Mesenchymal stem cell (in vitro differentiated cells and primary cell): ENCODE results near the gene VEPH1.

Experiments used
- DNase-seq: peaks from one replicate; pipeline ENCODE4 v3.0.0-alpha.2; 2013
- H2AFZ ChIP-seq: one replicate; pipeline ENCODE4 v1.6.1; 2013; ENCODE audit warnings: low read depth, mild to moderate bottlenecking, control low read depth, inconsistent platforms, low read length, moderate library complexity
- H2AK5ac ChIP-seq: 2 replicates; pipeline ENCODE4 v1.6.1; 2013; ENCODE audit warnings: low read length, moderate library complexity, mild to moderate bottlenecking, inconsistent platforms; ENCODE audit not compliant: severe bottlenecking
- H2BK120ac ChIP-seq: one replicate; pipeline ENCODE4 v1.6.1; 2013; ENCODE audit warnings: low read depth, mild to moderate bottlenecking, inconsistent platforms, low read length, moderate library complexity
- H2BK12ac ChIP-seq, 2 experiments: one replicate each; pipeline ENCODE4 v1.6.1; 2013; ENCODE audit warnings: inconsistent platforms in 2 of 2, low read length in 2 of 2, mild to moderate bottlenecking in 2 of 2, moderate library complexity in 2 of 2, control low read depth in 1 of 2
- H2BK15ac ChIP-seq: one replicate; pipeline ENCODE4 v1.6.1; 2013; ENCODE audit warnings: mild to moderate bottlenecking, low read depth, inconsistent platforms; ENCODE audit not compliant: poor library complexity, severe bottlenecking
- H2BK5ac ChIP-seq: 2 replicates; pipeline ENCODE4 v1.6.1; 2013; ENCODE audit warnings: low read depth, mild to moderate bottlenecking, low read length, control low read depth, inconsistent platforms; ENCODE audit not compliant: poor library complexity, severe bottlenecking
- H3K14ac ChIP-seq, 2 experiments: one replicate each; pipeline ENCODE4 v1.6.1; 2013; ENCODE audit warnings: inconsistent platforms in 2 of 2, low read length in 2 of 2, control low read depth in 1 of 2, mild to moderate bottlenecking in 1 of 2, moderate library complexity in 1 of 2
- H3K18ac ChIP-seq, 2 experiments: one replicate each; pipeline ENCODE4 v1.6.1; 2013; ENCODE audit warnings: inconsistent platforms in 2 of 2, low read length in 2 of 2, control low read depth in 1 of 2, low read depth in 1 of 2, mild to moderate bottlenecking in 1 of 2
- H3K23ac ChIP-seq, 2 experiments: one replicate each; pipeline ENCODE4 v1.6.1; 2013; ENCODE audit warnings: inconsistent platforms in 2 of 2, low read length in 2 of 2, mild to moderate bottlenecking in 2 of 2, moderate library complexity in 2 of 2, control low read depth in 1 of 2
- H3K27ac ChIP-seq: 2 replicates; pipeline ENCODE4 v1.5.1; 2013; ENCODE audit warnings: mild to moderate bottlenecking, moderate library complexity, low read length, control low read depth, inconsistent platforms; ENCODE audit not compliant: poor library complexity, severe bottlenecking
- H3K27me3 ChIP-seq, 2 experiments: 2 replicates each; pipeline versions ENCODE4 v1.6.1 to v1.7.0; 2013; ENCODE audit warnings: low read length in 2 of 2, mild to moderate bottlenecking in 2 of 2, moderate library complexity in 2 of 2, control low read depth in 1 of 2, inconsistent platforms in 1 of 2; ENCODE audit not compliant: control insufficient read depth in 1 of 2, insufficient read depth in 1 of 2
- H3K36me3 ChIP-seq, 2 experiments: 2 replicates each; pipeline versions ENCODE4 v1.6.1 to v1.7.0; 2013; ENCODE audit warnings: low read length in 2 of 2, control low read depth in 1 of 2, inconsistent platforms in 1 of 2, low read depth in 1 of 2, mild to moderate bottlenecking in 1 of 2; ENCODE audit not compliant: insufficient read depth in 2 of 2, control insufficient read depth in 1 of 2
- H3K4ac ChIP-seq, 2 experiments: one replicate each; pipeline ENCODE4 v1.6.1; 2013; ENCODE audit warnings: inconsistent platforms in 2 of 2, low read length in 2 of 2, mild to moderate bottlenecking in 2 of 2, moderate library complexity in 2 of 2, control low read depth in 1 of 2, low read depth in 1 of 2
- H3K4me1 ChIP-seq: 2 replicates; pipeline ENCODE4 v1.6.1; 2013; ENCODE audit warnings: low read depth, low read length, control low read depth; ENCODE audit not compliant: control insufficient read depth, insufficient read depth
- H3K4me2 ChIP-seq: 2 replicates; pipeline ENCODE4 v1.6.1; 2013; ENCODE audit warnings: low read length, mild to moderate bottlenecking, inconsistent platforms; ENCODE audit not compliant: poor library complexity, severe bottlenecking
- H3K4me3 ChIP-seq, 2 experiments: 2 replicates each; pipeline versions ENCODE4 v1.5.1 to v1.7.0; 2013; ENCODE audit warnings: low read length in 2 of 2, mild to moderate bottlenecking in 2 of 2, control low read depth in 1 of 2, low read depth in 1 of 2; ENCODE audit not compliant: insufficient read depth in 1 of 2
- H3K79me1 ChIP-seq: replicated peaks from 2 replicates; pipeline ENCODE4 v1.6.1; 2013; ENCODE audit warnings: mild to moderate bottlenecking, control low read depth, low read length, inconsistent platforms; ENCODE audit not compliant: poor library complexity, severe bottlenecking
- H3K9ac ChIP-seq: 2 replicates; pipeline ENCODE4 v1.7.0; 2013; ENCODE audit warnings: mild to moderate bottlenecking, low read length, moderate library complexity
- H3K9me3 ChIP-seq: 2 replicates; pipeline ENCODE4 v1.7.0; 2013; ENCODE audit warnings: mild to moderate bottlenecking, low read length; ENCODE audit not compliant: control insufficient read depth
- H4K8ac ChIP-seq: one replicate; pipeline ENCODE4 v1.6.1; 2013; ENCODE audit warnings: inconsistent platforms, mild to moderate bottlenecking, low read length, moderate library complexity
- H4K91ac ChIP-seq: one replicate; pipeline ENCODE4 v1.6.1; 2013; ENCODE audit warnings: mild to moderate bottlenecking, low read length, inconsistent platforms
- WGBS: methylation state at CpG from one replicate; pipeline ENCODE4 v1.1.7; 2013; ENCODE audit warnings: mixed read lengths; 5-methylcytosine and 5-hydroxymethylcytosine counted together

Gene VEPH1

DNA sequence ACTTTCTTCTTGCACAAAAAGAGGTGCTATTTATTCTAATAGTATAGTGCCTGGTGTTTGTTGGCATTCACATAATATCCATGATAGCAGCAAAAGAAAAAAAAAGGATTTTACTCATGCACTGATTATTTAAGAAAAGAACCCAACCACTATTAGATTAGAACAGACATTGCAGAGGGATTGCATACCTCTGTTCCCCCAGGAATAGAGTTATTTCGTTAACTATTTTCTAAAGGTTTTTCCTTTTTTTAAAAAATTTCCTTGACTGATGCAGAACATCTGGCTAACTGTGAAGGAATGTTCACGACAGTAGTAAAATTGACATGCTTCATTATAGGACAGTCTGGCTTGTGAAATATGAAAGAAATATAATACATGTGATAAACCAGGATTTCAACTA lies 203.1 kb downstream of the VEPH1 start:
- no peak overlapping the region for H3K9ac ChIP-seq
- no peak overlapping the region for H2BK120ac ChIP-seq
- H2BK15ac ChIP-seq: no peak overlapping the region
- no peaks in the 10 kb centered on the region for H3K36me3 ChIP-seq
- H3K4me2 ChIP-seq: no peak overlapping the region
- H3K79me1 ChIP-seq: no peaks in the 10 kb centered on the region
- H3K27ac ChIP-seq: no peak overlapping the region
- no peak overlapping the region for H4K8ac ChIP-seq
- no peak overlapping the region for H2BK12ac ChIP-seq
- no peak overlapping the region for H3K4me3 ChIP-seq
- no peaks in the 10 kb centered on the region for H3K27me3 ChIP-seq
- no peak overlapping the region for H2BK5ac ChIP-seq
- H3K14ac ChIP-seq: no peak overlapping the region
- no CpG with 5 or more reads among the region's 2 CpGs for WGBS
- H4K91ac ChIP-seq: no peak overlapping the region
- H3K23ac ChIP-seq: no peak overlapping the region
- H3K18ac ChIP-seq: no peak overlapping the region
- no peak overlapping the region for H3K4ac ChIP-seq
- no peak for DNase-seq
- H2AFZ ChIP-seq: no peak overlapping the region
- no peaks in the 10 kb centered on the region for H3K9me3 ChIP-seq
- no peak overlapping the region for H2AK5ac ChIP-seq
- no peaks in the 10 kb centered on the region for H3K4me1 ChIP-seq

DNA sequence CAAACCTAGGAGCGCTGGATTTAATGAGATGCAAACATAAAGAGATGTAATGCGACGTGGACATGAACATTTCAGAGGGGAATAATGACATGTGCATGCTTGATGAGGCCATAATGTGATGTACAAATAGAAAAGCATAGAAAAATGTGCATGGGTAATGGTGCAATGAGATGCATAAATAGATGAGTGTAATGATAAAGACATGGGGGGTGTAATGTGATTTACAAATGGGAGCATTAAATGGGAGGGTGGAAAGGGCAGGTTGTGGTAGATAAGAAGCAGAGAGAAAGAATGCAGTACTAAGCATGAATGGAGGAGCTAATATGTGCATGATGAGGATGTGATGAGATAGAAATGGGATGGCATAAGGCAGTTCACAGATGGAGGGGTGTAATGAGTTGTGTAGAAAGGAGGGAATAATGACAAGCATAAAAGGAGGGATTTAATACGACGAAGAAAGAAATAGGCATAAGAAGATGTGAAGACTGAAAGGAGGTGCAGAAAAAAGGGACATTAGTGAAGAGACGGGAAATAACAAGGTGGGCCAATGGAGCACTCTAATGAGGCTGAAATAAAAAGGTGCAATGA lies 205.8 kb downstream of the VEPH1 start:
- Histone ChIP-seq H2BK15ac (no peak overlapping the region), H3K4me3 (no peak overlapping the region), H3K4ac (no peak overlapping the region), H4K8ac (no peak overlapping the region), H2BK12ac (no peak overlapping the region), H3K14ac (no peak overlapping the region), H2AK5ac (no peak overlapping the region), H3K4me2 (no peak overlapping the region), H3K9ac (no peak overlapping the region), H3K23ac (no peak overlapping the region), H3K27me3 (no peaks in the 10 kb centered on the region), H3K27ac (no peak overlapping the region), H4K91ac (no peak overlapping the region), H3K4me1 (no peaks in the 10 kb centered on the region), H2BK120ac (no peak overlapping the region), H3K9me3 (no peaks in the 10 kb centered on the region), H3K79me1 (no peaks in the 10 kb centered on the region), H2BK5ac (no peak overlapping the region), H3K18ac (no peak overlapping the region), H3K36me3 (no peaks in the 10 kb centered on the region), H2AFZ (no peak overlapping the region)
- 86% methylated on average over 6 of the region's 6 CpGs for WGBS
- DNase-seq: no peak

DNA sequence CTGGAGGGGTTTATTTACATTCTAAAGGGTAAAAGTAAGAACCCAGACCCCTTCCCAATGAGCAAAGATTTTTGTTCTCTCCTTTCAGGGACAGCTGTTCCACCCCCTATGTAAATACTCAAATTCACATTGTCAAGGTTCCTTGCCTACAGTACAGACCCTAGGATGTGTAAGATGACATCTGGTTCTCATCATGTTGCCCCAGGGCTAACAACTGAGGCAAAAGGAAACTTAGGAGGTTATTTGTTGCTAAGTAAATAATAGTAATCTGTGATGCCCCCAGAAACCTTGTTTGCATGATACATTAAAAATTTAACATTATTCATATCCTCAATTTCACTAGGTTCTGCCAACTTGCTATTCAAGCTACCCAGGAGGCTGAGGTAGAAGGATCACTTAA lies 208.3 kb downstream of the VEPH1 start:
- Histone ChIP-seq H3K9me3 (no peaks in the 10 kb centered on the region), H3K36me3 (no peaks in the 10 kb centered on the region), H2AFZ (no peak overlapping the region), H3K18ac (no peak overlapping the region), H3K4me2 (no peak overlapping the region), H3K4me3 (no peak overlapping the region), H2BK15ac (no peak overlapping the region), H3K23ac (no peak overlapping the region), H3K27ac (peak overlapping the region; percentile 33), H2AK5ac (no peak overlapping the region), H4K91ac (no peak overlapping the region), H3K14ac (no peak overlapping the region), H3K9ac (peak overlapping the region; percentile 51), H2BK5ac (peak overlapping the region; percentile 66), H3K4ac (no peak overlapping the region), H3K79me1 (no peaks in the 10 kb centered on the region), H2BK120ac (no peak overlapping the region), H3K27me3 (no peaks in the 10 kb centered on the region), H2BK12ac (peak overlapping the region in 1 of 2 experiments; percentile 79), H4K8ac (no peak overlapping the region), H3K4me1 (no peaks in the 10 kb centered on the region)
- no peak for DNase-seq

- Histone ChIP-seq H3K27me3 (no peaks in the 10 kb centered on the region), H3K23ac (no peak overlapping the region)
Measured at GRCh38 chr3:157294491-157294890, 208.7 kb downstream of the VEPH1 start.

More at GRCh38 chr3:157294491-157294890, 208.7 kb downstream of the VEPH1 start:
- H3K9ac ChIP-seq: peak overlapping the region; percentile 51
- no peaks in the 10 kb centered on the region for H3K9me3 ChIP-seq
- no peak for DNase-seq
- H2BK15ac ChIP-seq: no peak overlapping the region
- no peak overlapping the region for H3K4ac ChIP-seq
- no peak overlapping the region for H2BK120ac ChIP-seq
- no peaks in the 10 kb centered on the region for H3K79me1 ChIP-seq
- no peak overlapping the region for H3K14ac ChIP-seq
- no peak overlapping the region for H4K91ac ChIP-seq
- no peaks in the 10 kb centered on the region for H3K36me3 ChIP-seq
- no peak overlapping the region for H2BK5ac ChIP-seq
- WGBS: 19% methylated on average over 1 of the region's 1 CpG
- no peak overlapping the region for H3K4me3 ChIP-seq
- no peak overlapping the region for H2BK12ac ChIP-seq
- H2AK5ac ChIP-seq: no peak overlapping the region
- no peak overlapping the region for H4K8ac ChIP-seq
- H3K4me2 ChIP-seq: no peak overlapping the region
- H2AFZ ChIP-seq: no peak overlapping the region
- H3K27ac ChIP-seq: peak overlapping the region; percentile 39
- no peaks in the 10 kb centered on the region for H3K4me1 ChIP-seq
- H3K18ac ChIP-seq: no peak overlapping the region
